ENCODE results near the gene TCP1. TPM values are rescaled to one million over a fixed set of nuclear protein-coding genes. Genes with fewer than 3 reads are reported as not detected.
A peak's percentile ranks its signal among the peaks of the same experiment; 100 is the strongest.

Gene TCP1
- total and polyA plus RNA-seq, 9 of the 15 experiments (the other 6 are each of a cell fraction or from before 2014, with no cell fraction given): 331 to 801 (median 645) TPM

DNA sequence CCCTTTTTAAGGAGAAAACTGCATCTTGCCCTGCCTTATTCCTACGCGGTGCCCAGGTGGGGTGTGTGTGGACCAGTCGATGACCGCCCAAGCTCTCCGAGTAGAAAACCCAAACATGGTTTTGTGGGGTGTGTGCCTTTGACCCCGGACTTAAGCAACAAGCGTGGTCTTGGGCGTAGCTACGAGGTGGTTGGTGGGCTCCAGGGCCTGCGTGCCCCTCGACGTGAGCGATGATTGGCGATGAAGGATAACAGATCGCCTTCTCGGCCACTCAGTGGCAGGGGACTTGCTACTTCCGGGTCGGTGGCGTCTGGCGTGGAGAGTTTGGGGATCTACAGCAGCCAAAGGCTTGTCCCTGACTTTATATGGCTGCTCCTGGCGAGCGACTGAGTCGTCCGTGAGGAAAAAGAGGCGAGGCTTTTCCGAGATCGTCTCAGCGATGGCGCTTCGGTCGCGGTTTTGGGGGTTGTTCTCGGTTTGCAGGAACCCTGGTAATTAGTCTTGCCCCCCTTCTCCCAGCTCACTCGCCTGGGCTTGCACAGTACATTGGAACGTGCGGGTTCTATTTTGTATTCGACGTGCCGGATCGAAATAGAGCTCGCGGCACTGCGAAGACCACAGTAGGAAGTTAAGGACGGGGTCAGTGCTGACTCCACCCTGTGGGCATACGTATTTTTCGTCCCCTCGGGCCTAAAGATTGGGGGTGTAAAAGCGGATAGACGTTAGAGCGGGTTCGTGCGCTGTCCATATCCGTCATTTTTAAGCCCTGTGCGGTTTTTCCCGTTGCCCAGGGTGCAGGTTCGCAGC is 950 bp upstream of the TCP1 start, which contains the start of gene MRPL18 (continued):
- TF ChIP-seq, protein P1, sequence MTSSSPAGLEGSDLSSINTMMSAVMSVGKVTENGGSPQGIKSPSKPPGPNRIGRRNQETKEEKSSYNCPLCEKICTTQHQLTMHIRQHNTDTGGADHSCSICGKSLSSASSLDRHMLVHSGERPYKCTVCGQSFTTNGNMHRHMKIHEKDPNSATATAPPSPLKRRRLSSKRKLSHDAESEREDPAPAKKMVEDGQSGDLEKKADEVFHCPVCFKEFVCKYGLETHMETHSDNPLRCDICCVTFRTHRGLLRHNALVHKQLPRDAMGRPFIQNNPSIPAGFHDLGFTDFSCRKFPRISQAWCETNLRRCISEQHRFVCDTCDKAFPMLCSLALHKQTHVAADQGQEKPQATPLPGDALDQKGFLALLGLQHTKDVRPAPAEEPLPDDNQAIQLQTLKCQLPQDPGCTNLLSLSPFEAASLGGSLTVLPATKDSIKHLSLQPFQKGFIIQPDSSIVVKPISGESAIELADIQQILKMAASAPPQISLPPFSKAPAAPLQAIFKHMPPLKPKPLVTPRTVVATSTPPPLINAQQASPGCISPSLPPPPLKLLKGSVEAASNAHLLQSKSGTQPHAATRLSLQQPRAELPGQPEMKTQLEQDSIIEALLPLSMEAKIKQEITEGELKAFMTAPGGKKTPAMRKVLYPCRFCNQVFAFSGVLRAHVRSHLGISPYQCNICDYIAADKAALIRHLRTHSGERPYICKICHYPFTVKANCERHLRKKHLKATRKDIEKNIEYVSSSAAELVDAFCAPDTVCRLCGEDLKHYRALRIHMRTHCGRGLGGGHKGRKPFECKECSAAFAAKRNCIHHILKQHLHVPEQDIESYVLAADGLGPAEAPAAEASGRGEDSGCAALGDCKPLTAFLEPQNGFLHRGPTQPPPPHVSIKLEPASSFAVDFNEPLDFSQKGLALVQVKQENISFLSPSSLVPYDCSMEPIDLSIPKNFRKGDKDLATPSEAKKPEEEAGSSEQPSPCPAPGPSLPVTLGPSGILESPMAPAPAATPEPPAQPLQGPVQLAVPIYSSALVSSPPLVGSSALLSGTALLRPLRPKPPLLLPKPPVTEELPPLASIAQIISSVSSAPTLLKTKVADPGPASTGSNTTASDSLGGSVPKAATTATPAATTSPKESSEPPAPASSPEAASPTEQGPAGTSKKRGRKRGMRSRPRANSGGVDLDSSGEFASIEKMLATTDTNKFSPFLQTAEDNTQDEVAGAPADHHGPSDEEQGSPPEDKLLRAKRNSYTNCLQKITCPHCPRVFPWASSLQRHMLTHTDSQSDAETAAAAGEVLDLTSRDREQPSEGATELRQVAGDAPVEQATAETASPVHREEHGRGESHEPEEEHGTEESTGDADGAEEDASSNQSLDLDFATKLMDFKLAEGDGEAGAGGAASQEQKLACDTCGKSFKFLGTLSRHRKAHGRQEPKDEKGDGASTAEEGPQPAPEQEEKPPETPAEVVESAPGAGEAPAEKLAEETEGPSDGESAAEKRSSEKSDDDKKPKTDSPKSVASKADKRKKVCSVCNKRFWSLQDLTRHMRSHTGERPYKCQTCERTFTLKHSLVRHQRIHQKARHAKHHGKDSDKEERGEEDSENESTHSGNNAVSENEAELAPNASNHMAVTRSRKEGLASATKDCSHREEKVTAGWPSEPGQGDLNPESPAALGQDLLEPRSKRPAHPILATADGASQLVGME (CRISPR knock-in tag; IDR thresholded peaks at IDR 0.05): no peak
- TF ChIP-seq GTF2F1 (IDR thresholded peaks at IDR 0.05; ENCODE audit: low read depth, low read length) (no peak), ETV1 (tag; conservative IDR thresholded peaks at IDR 0.05; ENCODE audit: low read depth) (peak; percentile 12; the same call in 1 of the 2 replicates), HNRNPL (IDR thresholded peaks at IDR 0.05; ENCODE audit: low read depth, low read length) (no peak), SUPT5H (IDR thresholded peaks at IDR 0.05) (no peak; the same call in none of the 2 replicates), CHD1 (IDR thresholded peaks at IDR 0.05; ENCODE audit: low read length) (peak; percentile 80), BCOR (IDR thresholded peaks at IDR 0.05) (0 out of 2 replicates have a peak, but pooled peaks have one; percentile 18), ETV6 (IDR thresholded peaks at IDR 0.05; ENCODE audit: borderline replicate concordance in 1 of 2, low read depth in 2 of 2, low read length in 1 of 2) (no peak; a peak in 1 of 4 replicates), ETV6 (CRISPR knock-in tag; IDR thresholded peaks at IDR 0.05; ENCODE audit: borderline replicate concordance) (peak; percentile 81; the same call in 1 of the 2 replicates), SMARCC2 (IDR thresholded peaks at IDR 0.05; ENCODE audit: low read depth) (no peak)
- TF ChIP-seq, protein P2, sequence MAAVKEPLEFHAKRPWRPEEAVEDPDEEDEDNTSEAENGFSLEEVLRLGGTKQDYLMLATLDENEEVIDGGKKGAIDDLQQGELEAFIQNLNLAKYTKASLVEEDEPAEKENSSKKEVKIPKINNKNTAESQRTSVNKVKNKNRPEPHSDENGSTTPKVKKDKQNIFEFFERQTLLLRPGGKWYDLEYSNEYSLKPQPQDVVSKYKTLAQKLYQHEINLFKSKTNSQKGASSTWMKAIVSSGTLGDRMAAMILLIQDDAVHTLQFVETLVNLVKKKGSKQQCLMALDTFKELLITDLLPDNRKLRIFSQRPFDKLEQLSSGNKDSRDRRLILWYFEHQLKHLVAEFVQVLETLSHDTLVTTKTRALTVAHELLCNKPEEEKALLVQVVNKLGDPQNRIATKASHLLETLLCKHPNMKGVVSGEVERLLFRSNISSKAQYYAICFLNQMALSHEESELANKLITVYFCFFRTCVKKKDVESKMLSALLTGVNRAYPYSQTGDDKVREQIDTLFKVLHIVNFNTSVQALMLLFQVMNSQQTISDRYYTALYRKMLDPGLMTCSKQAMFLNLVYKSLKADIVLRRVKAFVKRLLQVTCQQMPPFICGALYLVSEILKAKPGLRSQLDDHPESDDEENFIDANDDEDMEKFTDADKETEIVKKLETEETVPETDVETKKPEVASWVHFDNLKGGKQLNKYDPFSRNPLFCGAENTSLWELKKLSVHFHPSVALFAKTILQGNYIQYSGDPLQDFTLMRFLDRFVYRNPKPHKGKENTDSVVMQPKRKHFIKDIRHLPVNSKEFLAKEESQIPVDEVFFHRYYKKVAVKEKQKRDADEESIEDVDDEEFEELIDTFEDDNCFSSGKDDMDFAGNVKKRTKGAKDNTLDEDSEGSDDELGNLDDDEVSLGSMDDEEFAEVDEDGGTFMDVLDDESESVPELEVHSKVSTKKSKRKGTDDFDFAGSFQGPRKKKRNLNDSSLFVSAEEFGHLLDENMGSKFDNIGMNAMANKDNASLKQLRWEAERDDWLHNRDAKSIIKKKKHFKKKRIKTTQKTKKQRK (IDR thresholded peaks at IDR 0.05; ENCODE audit: borderline replicate concordance, low read depth, low read length): peak; percentile 64; the same call in 1 of the 2 replicates
- TF ChIP-seq, protein P3, sequence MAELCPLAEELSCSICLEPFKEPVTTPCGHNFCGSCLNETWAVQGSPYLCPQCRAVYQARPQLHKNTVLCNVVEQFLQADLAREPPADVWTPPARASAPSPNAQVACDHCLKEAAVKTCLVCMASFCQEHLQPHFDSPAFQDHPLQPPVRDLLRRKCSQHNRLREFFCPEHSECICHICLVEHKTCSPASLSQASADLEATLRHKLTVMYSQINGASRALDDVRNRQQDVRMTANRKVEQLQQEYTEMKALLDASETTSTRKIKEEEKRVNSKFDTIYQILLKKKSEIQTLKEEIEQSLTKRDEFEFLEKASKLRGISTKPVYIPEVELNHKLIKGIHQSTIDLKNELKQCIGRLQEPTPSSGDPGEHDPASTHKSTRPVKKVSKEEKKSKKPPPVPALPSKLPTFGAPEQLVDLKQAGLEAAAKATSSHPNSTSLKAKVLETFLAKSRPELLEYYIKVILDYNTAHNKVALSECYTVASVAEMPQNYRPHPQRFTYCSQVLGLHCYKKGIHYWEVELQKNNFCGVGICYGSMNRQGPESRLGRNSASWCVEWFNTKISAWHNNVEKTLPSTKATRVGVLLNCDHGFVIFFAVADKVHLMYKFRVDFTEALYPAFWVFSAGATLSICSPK (IDR thresholded peaks at IDR 0.05; ENCODE audit: borderline replicate concordance): no peak
- TF ChIP-seq, protein P4, sequence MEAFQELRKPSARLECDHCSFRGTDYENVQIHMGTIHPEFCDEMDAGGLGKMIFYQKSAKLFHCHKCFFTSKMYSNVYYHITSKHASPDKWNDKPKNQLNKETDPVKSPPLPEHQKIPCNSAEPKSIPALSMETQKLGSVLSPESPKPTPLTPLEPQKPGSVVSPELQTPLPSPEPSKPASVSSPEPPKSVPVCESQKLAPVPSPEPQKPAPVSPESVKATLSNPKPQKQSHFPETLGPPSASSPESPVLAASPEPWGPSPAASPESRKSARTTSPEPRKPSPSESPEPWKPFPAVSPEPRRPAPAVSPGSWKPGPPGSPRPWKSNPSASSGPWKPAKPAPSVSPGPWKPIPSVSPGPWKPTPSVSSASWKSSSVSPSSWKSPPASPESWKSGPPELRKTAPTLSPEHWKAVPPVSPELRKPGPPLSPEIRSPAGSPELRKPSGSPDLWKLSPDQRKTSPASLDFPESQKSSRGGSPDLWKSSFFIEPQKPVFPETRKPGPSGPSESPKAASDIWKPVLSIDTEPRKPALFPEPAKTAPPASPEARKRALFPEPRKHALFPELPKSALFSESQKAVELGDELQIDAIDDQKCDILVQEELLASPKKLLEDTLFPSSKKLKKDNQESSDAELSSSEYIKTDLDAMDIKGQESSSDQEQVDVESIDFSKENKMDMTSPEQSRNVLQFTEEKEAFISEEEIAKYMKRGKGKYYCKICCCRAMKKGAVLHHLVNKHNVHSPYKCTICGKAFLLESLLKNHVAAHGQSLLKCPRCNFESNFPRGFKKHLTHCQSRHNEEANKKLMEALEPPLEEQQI (IDR thresholded peaks at IDR 0.05): no peak

Data from K562 (cell line).